RWPE2 (cell line): Measurements from ENCODE around the gene CSNK2A3.

Source experiments
- ATAC-seq: fragments of 200-7000 bp; cut with Tn5 transposase; 3 replicates; pipeline ENCODE4 v1.9.1; 2021; ENCODE audit warnings: low read depth
- DNase-seq: peaks from one replicate; pipeline ENCODE4 v3.0.0-alpha.2; 2020; ENCODE audit warnings: low spot score
- H3K27ac ChIP-seq: fragments of 450-650 bp; 2 replicates; pipeline ENCODE4 v1.5.1; 2017; ENCODE audit warnings: mild to moderate bottlenecking; ENCODE audit not compliant: poor library complexity, severe bottlenecking
- H3K27me3 ChIP-seq: fragments of 250-450 bp; sonication (Bioruptor Pico); 2 replicates; pipeline ENCODE4 v1.5.1; 2021; ENCODE audit warnings: mild to moderate bottlenecking, moderate library complexity; ENCODE audit not compliant: insufficient read depth, poor library complexity, severe bottlenecking
- H3K36me3 ChIP-seq: fragments of 250-450 bp; sonication (Bioruptor Pico); 2 replicates; pipeline ENCODE4 v1.5.1; 2020; ENCODE audit warnings: low read depth, mild to moderate bottlenecking, moderate library complexity
- H3K4me1 ChIP-seq: fragments of 250-450 bp; sonication (Bioruptor Pico); 2 replicates; pipeline ENCODE4 v1.5.1; 2021; ENCODE audit warnings: mild to moderate bottlenecking, moderate library complexity; ENCODE audit not compliant: insufficient read depth, poor library complexity, severe bottlenecking
- H3K4me3 ChIP-seq: fragments of 250-450 bp; sonication (Bioruptor Pico); 2 replicates; pipeline ENCODE4 v1.5.1; 2021; ENCODE audit warnings: mild to moderate bottlenecking, moderate library complexity; ENCODE audit not compliant: severe bottlenecking
- H3K9me3 ChIP-seq: fragments of 250-450 bp; sonication (Bioruptor Pico); 2 replicates; pipeline ENCODE4 v1.5.1; 2021; ENCODE audit warnings: mild to moderate bottlenecking, moderate library complexity; ENCODE audit not compliant: severe bottlenecking
- TF ChIP-seq, protein P1 (sequence below): fragments of 450-650 bp; IDR thresholded peaks from one replicate; pipeline ENCODE4 v1.5.1; 2017; ENCODE audit warnings: mild to moderate bottlenecking, moderate library complexity; ENCODE audit not compliant: poor library complexity, severe bottlenecking

Gene CSNK2A3

DNA sequence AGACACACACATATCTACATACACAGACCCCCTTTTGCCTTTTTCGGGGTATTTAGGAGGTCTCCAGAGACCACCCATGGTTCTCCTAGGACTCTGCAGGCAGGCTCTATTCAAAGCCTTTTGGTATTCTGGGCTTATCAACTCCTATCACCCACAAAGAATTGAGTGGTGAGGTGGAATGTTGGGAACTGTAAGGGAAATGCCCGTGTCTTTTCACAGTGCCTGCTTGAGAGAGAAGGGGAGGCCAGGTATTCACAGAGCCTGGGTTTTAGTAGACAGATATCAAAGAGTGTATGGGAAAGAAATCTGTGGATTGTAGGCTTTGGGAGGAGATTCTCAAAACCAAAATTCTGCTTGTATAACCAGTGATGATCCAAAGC lies 44.0 kb upstream of the CSNK2A3 start:
- no peak for DNase-seq
- no peak overlapping the region for H3K27ac ChIP-seq
- no peak overlapping the region for H3K4me3 ChIP-seq
- TF ChIP-seq, protein P1, sequence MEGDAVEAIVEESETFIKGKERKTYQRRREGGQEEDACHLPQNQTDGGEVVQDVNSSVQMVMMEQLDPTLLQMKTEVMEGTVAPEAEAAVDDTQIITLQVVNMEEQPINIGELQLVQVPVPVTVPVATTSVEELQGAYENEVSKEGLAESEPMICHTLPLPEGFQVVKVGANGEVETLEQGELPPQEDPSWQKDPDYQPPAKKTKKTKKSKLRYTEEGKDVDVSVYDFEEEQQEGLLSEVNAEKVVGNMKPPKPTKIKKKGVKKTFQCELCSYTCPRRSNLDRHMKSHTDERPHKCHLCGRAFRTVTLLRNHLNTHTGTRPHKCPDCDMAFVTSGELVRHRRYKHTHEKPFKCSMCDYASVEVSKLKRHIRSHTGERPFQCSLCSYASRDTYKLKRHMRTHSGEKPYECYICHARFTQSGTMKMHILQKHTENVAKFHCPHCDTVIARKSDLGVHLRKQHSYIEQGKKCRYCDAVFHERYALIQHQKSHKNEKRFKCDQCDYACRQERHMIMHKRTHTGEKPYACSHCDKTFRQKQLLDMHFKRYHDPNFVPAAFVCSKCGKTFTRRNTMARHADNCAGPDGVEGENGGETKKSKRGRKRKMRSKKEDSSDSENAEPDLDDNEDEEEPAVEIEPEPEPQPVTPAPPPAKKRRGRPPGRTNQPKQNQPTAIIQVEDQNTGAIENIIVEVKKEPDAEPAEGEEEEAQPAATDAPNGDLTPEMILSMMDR: no peak
- H3K4me1 ChIP-seq: peaks cover 7% of the 10 kb centered on the region
- H3K9me3 ChIP-seq: no peaks in the 10 kb centered on the region
- H3K36me3 ChIP-seq: no peaks in the 10 kb centered on the region
- no peak for ATAC-seq
- no peaks in the 10 kb centered on the region for H3K27me3 ChIP-seq

DNA sequence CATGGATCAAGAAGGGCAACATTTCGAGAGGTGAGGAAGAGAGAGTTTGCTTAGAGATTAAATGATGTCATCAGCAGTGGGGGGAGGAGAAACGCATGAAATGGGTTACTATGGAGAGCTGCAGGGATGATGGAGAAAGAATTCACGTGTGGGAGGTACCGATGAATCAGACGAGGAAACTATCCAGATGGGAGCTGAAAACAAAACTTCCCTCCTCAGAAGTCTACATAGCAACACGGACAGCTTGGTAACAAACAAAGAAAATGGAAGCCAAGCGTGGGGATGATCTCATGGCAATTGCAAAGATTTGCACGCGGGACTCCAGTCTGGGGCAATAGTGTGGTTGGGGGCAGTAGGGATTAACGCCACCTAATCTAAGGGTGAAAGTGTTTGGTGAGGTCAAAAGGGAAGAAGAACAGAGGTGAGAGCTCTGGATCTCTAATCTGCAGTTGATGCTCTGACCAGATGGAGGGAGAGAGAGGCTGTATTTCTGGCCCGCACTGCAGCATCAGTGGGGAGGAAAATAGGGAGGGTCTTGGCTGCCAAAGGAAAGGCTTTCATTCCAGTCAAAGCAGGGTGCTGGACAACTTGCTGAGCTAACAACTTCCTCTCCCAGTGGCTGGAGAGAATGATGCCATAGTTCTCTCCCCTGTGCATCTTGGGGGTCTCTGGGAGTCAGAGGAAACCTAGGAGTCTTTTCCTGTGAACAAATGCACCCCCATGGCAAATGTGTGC lies 43.4 kb upstream of the CSNK2A3 start:
- Histone ChIP-seq H3K27ac (no peak overlapping the region), H3K27me3 (no peaks in the 10 kb centered on the region), H3K36me3 (no peaks in the 10 kb centered on the region), H3K4me3 (no peak overlapping the region), H3K4me1 (peaks cover 13% of the 10 kb centered on the region), H3K9me3 (no peaks in the 10 kb centered on the region)
- DNase-seq: no peak
- TF ChIP-seq, protein P1: no peak
- ATAC-seq: peak; percentile 49; the same call in 2 of the 3 replicates

DNA sequence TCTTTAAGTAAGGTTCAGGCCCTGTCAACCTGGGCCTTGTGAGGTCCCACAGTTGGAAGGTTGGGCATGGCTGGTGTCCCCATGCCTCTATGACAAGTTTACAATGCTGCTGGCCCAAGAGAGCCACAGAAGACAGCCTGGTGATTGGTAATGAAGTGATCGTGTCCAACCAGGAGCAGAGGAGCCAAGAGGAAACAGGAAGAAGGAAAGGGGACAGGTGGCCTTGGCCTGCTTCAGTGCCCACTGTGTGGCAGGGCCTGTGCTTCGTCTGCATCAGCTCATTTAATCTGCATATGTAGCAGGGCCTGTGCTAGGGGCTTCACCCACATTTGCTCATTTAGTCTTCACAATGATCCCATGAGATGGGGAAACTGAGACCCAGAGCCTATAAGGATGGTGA lies 42.1 kb upstream of the CSNK2A3 start:
- H3K4me3 ChIP-seq: no peak overlapping the region
- ATAC-seq: no peak
- H3K9me3 ChIP-seq: no peaks in the 10 kb centered on the region

DNA sequence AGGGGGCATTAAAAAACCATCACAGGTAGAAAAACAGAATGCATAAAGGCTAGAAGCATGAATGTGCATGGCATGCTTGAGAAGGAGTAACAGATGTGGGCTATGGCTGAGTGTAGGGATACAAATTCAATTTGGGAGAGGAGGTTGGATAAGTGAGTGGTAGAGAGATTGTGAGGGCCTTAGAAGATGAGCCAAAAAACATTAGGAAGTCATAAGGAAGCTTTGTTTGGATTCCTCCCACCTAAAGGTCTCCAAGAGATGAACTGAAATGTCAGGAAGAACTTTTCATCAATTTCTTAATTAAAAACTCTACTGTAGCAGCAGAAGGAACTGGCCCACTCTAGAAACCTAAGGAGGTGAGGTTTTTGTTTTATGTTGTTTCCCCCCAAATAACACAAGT lies 41.2 kb upstream of the CSNK2A3 start:
- ATAC-seq (no peak), DNase-seq (no peak)
- peaks cover 20% of the 10 kb centered on the region for H3K4me1 ChIP-seq
- no peaks in the 10 kb centered on the region for H3K9me3 ChIP-seq
- TF ChIP-seq, protein P1: no peak
- H3K4me3 ChIP-seq: no peak overlapping the region
- H3K36me3 ChIP-seq: no peaks in the 10 kb centered on the region
- H3K27ac ChIP-seq: no peak overlapping the region
- no peaks in the 10 kb centered on the region for H3K27me3 ChIP-seq

More for the DNA sequence above, 42.1 kb upstream of the CSNK2A3 start:
- DNase-seq: no peak
- H3K36me3 ChIP-seq: no peaks in the 10 kb centered on the region
- TF ChIP-seq, protein P1: no peak
- H3K27ac ChIP-seq: no peak overlapping the region
- peaks cover 15% of the 10 kb centered on the region for H3K4me1 ChIP-seq
- H3K27me3 ChIP-seq: no peaks in the 10 kb centered on the region

DNA sequence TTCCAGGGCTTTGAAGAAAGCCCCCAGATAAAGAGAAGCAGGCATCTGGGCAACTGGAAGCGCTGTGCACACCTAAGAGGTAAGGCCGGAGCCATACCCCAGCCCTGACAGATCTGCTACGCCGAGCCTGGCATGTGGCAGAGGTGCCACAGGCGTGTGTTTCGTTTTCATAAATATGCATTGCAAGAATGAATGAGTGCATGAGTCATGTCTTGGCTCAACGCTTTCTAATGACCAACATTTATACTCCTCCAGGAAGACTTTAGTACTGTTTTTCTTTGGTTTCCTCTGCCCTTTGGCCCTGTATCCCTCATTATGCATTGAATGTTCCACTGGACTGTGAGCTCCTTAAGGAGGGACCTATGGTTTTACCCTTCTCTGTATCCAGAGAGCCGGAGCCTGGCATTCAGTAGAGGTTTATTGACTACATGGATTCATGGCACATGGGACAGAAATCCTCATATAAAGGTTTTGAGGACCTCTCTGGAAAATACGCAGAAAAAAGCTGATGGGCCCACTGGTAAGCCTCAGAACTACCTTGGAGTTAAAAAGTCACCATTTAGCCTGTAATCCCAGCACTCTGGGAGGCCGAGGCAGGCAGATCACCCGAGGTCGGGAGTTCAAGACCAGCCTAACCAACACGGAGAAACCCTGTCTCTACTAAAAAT lies 38.9 kb upstream of the CSNK2A3 start:
- DNase-seq (no peak), ATAC-seq (peak; percentile 82)
- H3K9me3 ChIP-seq: no peaks in the 10 kb centered on the region

More for the DNA sequence above, 38.9 kb upstream of the CSNK2A3 start:
- Histone ChIP-seq H3K27me3 (no peaks in the 10 kb centered on the region), H3K4me3 (no peak overlapping the region), H3K4me1 (peaks cover 23% of the 10 kb centered on the region), H3K27ac (no peak overlapping the region), H3K36me3 (no peaks in the 10 kb centered on the region)
- TF ChIP-seq, protein P1: no peak
